ENCODE measurements around the gene DIP2A. TPM values are rescaled to one million over a fixed set of nuclear protein-coding genes. Genes with fewer than 3 reads are reported as not detected.

Gene DIP2A
- total and polyA plus RNA-seq, 9 donors, result 20.5 to 40.3 (median 32.0) TPM

DNA sequence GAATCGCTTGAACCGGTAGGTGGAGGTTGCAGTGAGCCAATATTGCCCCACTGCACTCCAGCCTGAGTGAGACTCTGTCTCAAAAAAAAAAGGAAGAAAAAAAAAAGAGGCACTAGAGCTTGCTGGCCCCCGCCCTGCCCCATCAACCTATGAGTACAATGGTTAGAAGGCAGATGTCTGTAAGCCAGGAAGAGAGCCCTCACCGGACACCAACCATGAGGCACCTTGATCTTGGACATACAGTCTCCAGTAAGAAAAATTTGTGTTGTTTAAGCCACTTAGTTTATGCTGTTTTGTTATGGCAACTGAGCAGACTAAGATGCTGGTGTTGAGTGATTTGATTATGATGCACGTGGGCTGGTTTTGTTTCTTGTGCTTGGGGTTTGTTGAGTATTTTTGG, 34.2 kb downstream of the DIP2A start:
- H3K27ac ChIP-seq, result no peak overlapping the region
- WGBS, 3 donors, result 79 to 97% (median 87%) methylated on average over 5 of the region's 5 CpGs

DNA sequence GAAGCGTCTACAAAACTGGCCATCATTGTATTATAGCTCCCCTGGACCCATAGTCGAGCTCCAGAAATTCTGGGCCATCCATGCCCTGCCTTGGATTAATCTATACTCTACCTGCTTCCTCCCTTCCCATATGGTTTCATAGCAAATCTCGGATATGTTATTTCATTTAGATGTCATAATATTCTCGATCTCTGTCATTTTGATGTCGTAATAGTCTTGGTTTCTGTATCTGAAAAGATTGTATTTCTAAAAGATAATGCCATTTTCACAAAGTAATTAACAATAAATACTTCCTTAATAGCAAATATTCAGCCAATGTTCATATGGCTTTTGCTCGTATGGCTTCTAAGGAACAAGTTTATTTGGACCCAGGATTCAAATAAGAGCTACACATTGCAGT, 35.1 kb downstream of the DIP2A start:
- no peaks in the 10 kb centered on the region for H3K9me3 ChIP-seq
- DNase-seq, result no peak
- no peaks in the 10 kb centered on the region for H3K36me3 ChIP-seq
- H3K27me3 ChIP-seq, result no peaks in the 10 kb centered on the region
- 96 to 97% (median 96%) methylated on average over 6 of the region's 6 CpGs for WGBS, 3 donors
- intact Hi-C loops (cut with DNase I), result no loop called here
- TF ChIP-seq EP300 (IDR thresholded peaks at IDR 0.05) (no peak), POLR2A (IDR thresholded peaks at IDR 0.05) (no peak)
- TF ChIP-seq, protein P1, sequence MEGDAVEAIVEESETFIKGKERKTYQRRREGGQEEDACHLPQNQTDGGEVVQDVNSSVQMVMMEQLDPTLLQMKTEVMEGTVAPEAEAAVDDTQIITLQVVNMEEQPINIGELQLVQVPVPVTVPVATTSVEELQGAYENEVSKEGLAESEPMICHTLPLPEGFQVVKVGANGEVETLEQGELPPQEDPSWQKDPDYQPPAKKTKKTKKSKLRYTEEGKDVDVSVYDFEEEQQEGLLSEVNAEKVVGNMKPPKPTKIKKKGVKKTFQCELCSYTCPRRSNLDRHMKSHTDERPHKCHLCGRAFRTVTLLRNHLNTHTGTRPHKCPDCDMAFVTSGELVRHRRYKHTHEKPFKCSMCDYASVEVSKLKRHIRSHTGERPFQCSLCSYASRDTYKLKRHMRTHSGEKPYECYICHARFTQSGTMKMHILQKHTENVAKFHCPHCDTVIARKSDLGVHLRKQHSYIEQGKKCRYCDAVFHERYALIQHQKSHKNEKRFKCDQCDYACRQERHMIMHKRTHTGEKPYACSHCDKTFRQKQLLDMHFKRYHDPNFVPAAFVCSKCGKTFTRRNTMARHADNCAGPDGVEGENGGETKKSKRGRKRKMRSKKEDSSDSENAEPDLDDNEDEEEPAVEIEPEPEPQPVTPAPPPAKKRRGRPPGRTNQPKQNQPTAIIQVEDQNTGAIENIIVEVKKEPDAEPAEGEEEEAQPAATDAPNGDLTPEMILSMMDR (IDR thresholded peaks at IDR 0.05), result no peak
- H3K4me3 ChIP-seq, result no peak overlapping the region
- H3K4me1 ChIP-seq (ENCODE audit: insufficient read depth), result peaks cover 3% of the 10 kb centered on the region
- no peak overlapping the region for H3K27ac ChIP-seq

More for the DNA sequence above, 34.2 kb downstream of the DIP2A start:
- Histone ChIP-seq H3K27me3 (no peaks in the 10 kb centered on the region), H3K4me1 (ENCODE audit: insufficient read depth) (peaks cover 3% of the 10 kb centered on the region), H3K9me3 (no peaks in the 10 kb centered on the region), H3K4me3 (no peak overlapping the region), H3K36me3 (no peaks in the 10 kb centered on the region)
- TF ChIP-seq, protein P1 (IDR thresholded peaks at IDR 0.05), result no peak
- TF ChIP-seq POLR2A (IDR thresholded peaks at IDR 0.05), result no peak
- no peak for TF ChIP-seq EP300 (IDR thresholded peaks at IDR 0.05)
- intact Hi-C loops (cut with DNase I), result no loop called here
- DNase-seq, result no peak

DNA sequence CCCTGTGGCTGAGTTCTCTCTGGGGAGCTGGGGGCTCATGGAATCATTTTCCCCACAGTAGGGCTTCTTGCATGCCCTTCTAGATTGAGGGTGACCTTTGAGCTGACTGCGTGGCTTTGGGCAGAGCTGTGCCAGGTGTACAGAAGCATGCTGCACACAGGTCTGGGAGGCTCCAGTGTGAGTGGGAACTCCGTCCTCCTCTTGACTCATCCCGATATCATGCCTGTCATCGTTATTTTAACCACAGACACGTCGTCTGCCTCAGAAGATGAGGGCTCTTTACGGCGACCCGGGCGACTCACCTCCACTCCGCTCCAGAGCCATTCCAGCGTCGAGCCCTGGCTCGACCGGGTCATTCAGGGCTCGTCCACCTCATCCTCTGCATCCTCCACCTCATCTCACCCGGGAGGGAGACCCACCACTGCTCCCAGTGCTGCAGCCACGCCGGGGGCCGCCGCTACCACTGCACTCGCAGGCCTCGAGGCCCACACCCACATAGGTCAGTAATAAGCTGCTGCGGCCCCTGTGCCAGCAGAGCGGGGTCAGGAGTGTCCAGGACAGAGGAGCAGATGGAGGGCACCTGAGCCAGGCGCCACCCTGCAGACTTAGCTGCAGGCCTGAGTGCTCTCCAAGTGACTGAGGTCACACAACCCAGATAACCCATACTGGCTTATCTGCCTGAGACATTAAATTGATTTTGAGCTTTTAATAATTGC, 39.8 kb downstream of the DIP2A start:
- intact Hi-C loops (cut with DNase I), result no loop called here

DNA sequence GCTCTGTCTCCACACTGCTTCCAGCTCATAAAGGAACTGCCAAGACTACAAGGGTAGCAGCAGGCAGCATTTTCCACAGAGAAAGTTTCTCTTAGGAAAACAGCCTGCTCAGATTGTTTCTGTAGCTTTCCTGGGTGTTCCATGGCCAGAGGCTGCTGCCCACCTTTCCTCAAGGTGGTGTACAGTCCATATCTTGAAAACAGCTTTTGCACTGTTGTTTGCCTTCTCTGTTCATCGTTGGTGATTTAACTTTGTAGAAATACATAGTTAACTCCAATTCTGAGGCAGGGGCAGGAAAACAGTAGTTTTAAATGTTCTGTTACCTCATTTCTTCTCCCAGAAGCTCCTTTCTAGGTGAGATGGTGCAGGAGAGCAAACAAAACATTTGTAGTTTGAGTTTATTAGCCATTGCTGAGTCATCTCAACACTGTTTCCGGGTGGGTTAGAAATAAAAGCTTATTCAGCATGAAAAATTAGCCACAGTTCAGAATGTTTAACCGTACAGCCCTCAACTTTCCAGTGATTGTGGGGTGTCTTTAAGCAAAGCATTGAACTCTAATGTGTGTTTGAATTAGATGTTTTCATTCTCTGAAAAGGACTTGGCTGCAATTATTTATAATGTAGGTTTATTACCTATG, 41.7 kb downstream of the DIP2A start:
- Histone ChIP-seq H3K27ac (no peak overlapping the region), H3K4me1 (ENCODE audit: insufficient read depth) (no peaks in the 10 kb centered on the region), H3K27me3 (no peaks in the 10 kb centered on the region), H3K9me3 (no peaks in the 10 kb centered on the region), H3K36me3 (no peaks in the 10 kb centered on the region), H3K4me3 (no peak overlapping the region)
- intact Hi-C loops (cut with DNase I), result no loop called here
- WGBS, 3 donors, result 18 to 35% (median 22%) methylated on average over 3 of the region's 3 CpGs
- no peak for DNase-seq
- TF ChIP-seq, protein P1 (IDR thresholded peaks at IDR 0.05), result no peak
- TF ChIP-seq EP300 (IDR thresholded peaks at IDR 0.05), result no peak
- no peak for TF ChIP-seq POLR2A (IDR thresholded peaks at IDR 0.05)

More for the DNA sequence above, 39.8 kb downstream of the DIP2A start:
- no peak for DNase-seq
- Histone ChIP-seq H3K4me3 (no peak overlapping the region), H3K4me1 (ENCODE audit: insufficient read depth) (no peaks in the 10 kb centered on the region), H3K27ac (no peak overlapping the region), H3K9me3 (no peaks in the 10 kb centered on the region), H3K27me3 (no peaks in the 10 kb centered on the region), H3K36me3 (no peaks in the 10 kb centered on the region)
- TF ChIP-seq, protein P1 (IDR thresholded peaks at IDR 0.05), result no peak
- TF ChIP-seq POLR2A (IDR thresholded peaks at IDR 0.05), result no peak
- no peak for TF ChIP-seq EP300 (IDR thresholded peaks at IDR 0.05)
- 90 to 93% (median 90%) methylated on average over 26 of the region's 26 CpGs for WGBS, 3 donors

All from ovary (tissue), 9 donors.